Measurements from ENCODE around the gene PLCG2. TPM values are rescaled to one million over a fixed set of nuclear protein-coding genes. Genes with fewer than 3 reads are reported as not detected.
A peak's percentile ranks its signal among the peaks of the same experiment; 100 is the strongest.
"Not testable (repeated sequence)": the region's sequence is repeated elsewhere in the genome, so short reads cannot be mapped to it uniquely, and the experiment has no call there.

PLCG2 gene
- total RNA-seq, 2 donors from 2014 or later: 11.6 to 30.9 TPM

DNA sequence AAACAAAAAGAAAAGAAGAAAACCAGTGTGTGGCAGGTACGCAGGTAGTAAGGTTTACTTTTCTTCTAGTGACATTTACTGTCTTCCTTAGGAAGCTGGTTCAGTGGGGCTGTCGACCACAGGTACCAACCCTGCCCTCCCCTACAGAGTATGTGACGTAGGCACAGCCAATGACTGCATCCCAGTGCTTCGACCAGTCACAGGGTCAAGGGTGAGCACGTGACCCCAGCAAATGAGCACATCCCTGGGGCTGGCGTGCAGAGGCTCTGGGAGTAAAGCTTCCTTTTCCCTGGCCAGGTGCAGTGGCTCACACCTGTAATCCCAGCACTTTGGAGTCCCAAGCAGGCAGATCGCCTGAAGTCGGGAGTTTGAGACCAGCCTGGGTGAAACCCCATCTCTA lies 38.9 kb upstream of the PLCG2 start:
- peaks cover 0 to 9% of the 10 kb centered on the region in 2 donors for H3K4me1 ChIP-seq (ENCODE audit: control insufficient read depth in 1 of 2, low read depth in 2 of 2)
- no peak for ATAC-seq (ENCODE audit: insufficient number of reproducible peaks, low FRiP score, low read depth)
- H3K9me3 ChIP-seq: no peaks in the 10 kb centered on the region
- H3K27ac ChIP-seq: no peak overlapping the region
- no peak overlapping the region for H3K4me3 ChIP-seq
- no peak for TF ChIP-seq CTCF (IDR thresholded peaks at IDR 0.05)
- H3K27me3 ChIP-seq (replicated peaks; ENCODE audit: insufficient read depth): no peaks in the 10 kb centered on the region
- DNase-seq (ENCODE audit: low spot score): no peak
- no peaks in the 10 kb centered on the region for H3K36me3 ChIP-seq

- H3K27me3 ChIP-seq (replicated peaks; ENCODE audit: insufficient read depth); ATAC-seq (ENCODE audit: insufficient number of reproducible peaks, low FRiP score, low read depth): not testable (repeated sequence)
These were observed 37.7 kb upstream of the PLCG2 start for GRCh38 chr16:81741430-81741770.

DNA sequence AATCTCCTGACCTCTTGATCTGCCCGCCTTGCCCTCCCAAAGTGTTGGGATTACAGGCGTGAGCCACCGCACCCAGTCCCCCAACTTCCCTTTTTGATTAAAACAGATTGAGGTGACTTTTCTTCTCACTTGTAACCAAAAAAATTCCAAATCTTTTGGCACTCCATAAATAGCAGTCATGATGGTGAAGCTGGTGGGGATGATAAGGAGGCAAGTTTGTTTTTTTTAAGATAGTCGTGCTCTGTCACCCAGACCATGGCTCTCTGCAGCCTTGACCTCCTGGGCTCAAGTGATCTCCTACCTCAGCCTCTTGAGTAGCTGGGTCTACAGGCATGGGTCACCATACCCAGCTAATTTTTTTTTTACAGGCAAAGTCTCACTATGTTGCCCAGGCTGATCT lies 34.7 kb upstream of the PLCG2 start:
- Histone ChIP-seq H3K36me3 (no peaks in the 10 kb centered on the region), H3K4me3 (no peak overlapping the region), H3K27me3 (replicated peaks; ENCODE audit: insufficient read depth) (no peaks in the 10 kb centered on the region), H3K4me1 (ENCODE audit: control insufficient read depth in 1 of 2, low read depth in 2 of 2) (peaks cover 2 to 7% of the 10 kb centered on the region in 2 donors), H3K27ac (no peak overlapping the region), H3K9me3 (no peaks in the 10 kb centered on the region)
- DNase-seq (ENCODE audit: low spot score): no peak
- no peak for TF ChIP-seq CTCF (IDR thresholded peaks at IDR 0.05)
- no peak for ATAC-seq (ENCODE audit: insufficient number of reproducible peaks, low FRiP score, low read depth)

More at GRCh38 chr16:81741430-81741770, 37.7 kb upstream of the PLCG2 start:
- H3K4me3 ChIP-seq; H3K9me3 ChIP-seq; DNase-seq (ENCODE audit: low spot score); H3K27ac ChIP-seq; H3K36me3 ChIP-seq: not testable (repeated sequence)
- peaks cover 2 to 17% of the 10 kb centered on the region in 2 donors for H3K4me1 ChIP-seq (ENCODE audit: control insufficient read depth in 1 of 2, low read depth in 2 of 2)

- no peak for TF ChIP-seq CTCF (IDR thresholded peaks at IDR 0.05)
- no peaks in the 10 kb centered on the region for H3K9me3 ChIP-seq
- DNase-seq (ENCODE audit: low spot score) (no peak), ATAC-seq (ENCODE audit: insufficient number of reproducible peaks, low FRiP score, low read depth) (no peak)
- no peaks in the 10 kb centered on the region for H3K27me3 ChIP-seq (replicated peaks; ENCODE audit: insufficient read depth)
- no peak overlapping the region for H3K27ac ChIP-seq
- no peak overlapping the region for H3K4me3 ChIP-seq
- peaks cover 2 to 7% of the 10 kb centered on the region in 2 donors for H3K4me1 ChIP-seq (ENCODE audit: control insufficient read depth in 1 of 2, low read depth in 2 of 2)
- H3K36me3 ChIP-seq: no peaks in the 10 kb centered on the region
These were observed 34.2 kb upstream of the PLCG2 start for GRCh38 chr16:81744911-81745310.

DNA sequence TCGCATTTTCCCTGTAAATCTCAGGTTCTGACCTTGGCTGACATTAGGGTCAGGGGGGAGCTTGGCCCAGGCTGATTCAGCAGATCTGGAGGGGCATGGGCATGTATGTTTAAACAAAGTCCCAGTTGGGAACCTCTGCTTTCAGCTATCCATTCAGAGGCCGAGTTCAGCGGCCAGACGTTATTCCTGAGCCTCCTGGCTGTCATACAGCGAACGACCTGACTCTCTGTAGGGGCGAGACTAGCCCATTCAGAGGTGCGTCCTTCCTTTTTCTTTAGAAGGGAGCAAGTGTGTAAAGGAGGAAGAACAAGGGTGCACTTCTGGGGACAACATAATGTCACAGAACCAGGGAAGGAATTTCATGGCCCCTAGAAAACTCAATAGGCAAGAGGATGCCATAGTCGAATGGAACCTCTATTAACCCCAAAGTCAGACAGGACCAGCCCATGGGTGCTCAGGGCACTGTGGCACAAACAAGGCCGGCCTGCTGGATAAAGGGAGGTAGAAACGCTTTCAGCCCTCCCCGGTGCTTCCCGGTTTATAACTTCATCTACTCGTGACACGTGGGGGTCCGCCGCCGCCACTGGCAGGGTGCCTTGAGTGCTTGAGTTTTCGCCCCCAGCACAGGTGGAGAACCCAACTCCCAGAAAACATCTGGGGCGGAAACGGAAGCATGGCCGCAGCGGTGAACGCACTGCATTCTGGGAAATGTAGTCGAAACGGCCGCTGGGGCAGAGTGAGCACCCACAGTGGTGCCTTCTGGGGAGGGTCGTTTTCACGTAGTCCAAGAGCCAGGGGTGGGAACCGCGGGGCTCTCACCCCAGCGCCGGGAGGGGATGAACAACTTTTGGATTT lies 33.2 kb upstream of the PLCG2 start:
- Histone ChIP-seq H3K9me3 (no peaks in the 10 kb centered on the region), H3K27ac (no peak overlapping the region), H3K4me1 (ENCODE audit: control insufficient read depth in 1 of 2, low read depth in 2 of 2) (peaks cover 2 to 7% of the 10 kb centered on the region in 2 donors), H3K27me3 (replicated peaks; ENCODE audit: insufficient read depth) (no peaks in the 10 kb centered on the region), H3K36me3 (no peaks in the 10 kb centered on the region), H3K4me3 (peak overlapping the region; percentile 62)
- no peak for DNase-seq (ENCODE audit: low spot score)
- no peak for TF ChIP-seq CTCF (IDR thresholded peaks at IDR 0.05)
- ATAC-seq (ENCODE audit: insufficient number of reproducible peaks, low FRiP score, low read depth): no peak
